Measurements from ENCODE around the gene TMEM131. TPM values are rescaled to one million over a fixed set of nuclear protein-coding genes. Genes with fewer than 3 reads are reported as not detected.

TMEM131 gene
- polyA plus RNA-seq, 3 donors, result 43.6 to 50.6 (median 48.2) TPM

DNA sequence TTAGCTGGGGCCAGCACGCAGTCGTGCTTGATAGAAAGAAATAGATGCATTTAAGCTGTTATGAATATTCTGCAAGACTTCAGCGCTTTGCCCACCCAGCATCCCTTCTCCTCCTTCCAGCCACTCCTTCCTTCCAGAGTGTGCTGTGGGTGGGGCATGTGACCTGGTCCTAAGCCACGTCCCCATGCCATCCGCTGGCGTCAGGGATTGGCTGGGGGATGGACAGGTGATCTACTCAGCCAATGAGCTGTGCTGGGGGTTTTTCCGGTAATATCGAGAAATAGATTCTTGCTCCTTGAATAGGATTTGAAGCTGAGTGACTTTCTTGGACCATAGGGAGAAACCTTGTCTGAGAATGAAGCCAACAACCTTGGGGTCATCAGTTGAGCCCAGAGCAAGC is 287.1 kb downstream of the TMEM131 start:
- DNase-seq, result no peak

DNA sequence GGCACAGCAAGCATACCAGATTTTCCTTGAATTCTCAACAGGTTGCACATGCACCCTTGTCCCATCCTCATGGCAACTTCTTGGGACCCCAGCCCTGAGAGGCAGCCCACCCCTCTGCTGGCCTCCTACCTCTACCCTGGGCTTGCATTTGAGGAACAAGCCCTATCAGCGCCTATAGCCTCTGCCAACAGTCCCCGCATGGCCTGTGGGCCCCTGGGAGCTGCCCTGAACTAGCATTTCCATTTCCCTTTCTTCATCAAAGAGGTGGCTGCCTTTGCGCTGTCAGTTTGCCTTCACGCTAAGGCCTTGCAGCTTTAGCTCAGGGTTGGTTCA is 287.7 kb downstream of the TMEM131 start:
- no peak for DNase-seq

DNA sequence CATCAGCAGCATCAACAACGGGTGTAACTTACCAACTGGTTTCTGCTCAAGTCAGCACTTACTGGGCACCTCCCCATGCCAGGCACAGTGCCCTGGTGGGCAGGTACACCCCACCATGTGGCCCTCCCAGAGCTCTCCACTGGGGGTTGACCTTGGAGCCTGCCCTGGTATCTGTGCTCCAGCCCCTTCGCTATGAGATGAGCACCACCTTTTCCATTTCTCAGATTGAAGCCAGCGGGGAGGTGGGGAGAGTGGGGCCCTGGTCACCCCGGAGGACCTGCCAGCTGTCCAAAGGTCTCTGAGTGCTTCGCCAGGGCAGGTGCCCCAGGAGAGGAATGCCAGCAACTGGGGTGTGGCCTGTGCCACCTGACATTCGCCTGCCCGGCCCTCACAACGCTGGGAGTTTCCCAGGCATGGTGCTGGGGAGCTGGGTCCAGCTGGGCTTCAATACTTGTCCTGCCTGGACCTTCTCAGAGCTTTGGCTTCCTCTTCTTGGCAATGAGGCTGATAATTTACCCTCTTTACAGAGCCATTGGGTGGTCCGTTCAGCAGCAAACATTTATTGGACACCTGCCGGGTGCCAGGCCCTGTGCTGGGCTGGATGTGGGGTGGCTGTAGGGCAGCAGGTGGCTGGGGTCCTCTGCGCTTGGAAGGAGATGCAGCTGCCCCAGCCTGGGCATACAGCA is 288.2 kb downstream of the TMEM131 start:
- no peak for DNase-seq

DNA sequence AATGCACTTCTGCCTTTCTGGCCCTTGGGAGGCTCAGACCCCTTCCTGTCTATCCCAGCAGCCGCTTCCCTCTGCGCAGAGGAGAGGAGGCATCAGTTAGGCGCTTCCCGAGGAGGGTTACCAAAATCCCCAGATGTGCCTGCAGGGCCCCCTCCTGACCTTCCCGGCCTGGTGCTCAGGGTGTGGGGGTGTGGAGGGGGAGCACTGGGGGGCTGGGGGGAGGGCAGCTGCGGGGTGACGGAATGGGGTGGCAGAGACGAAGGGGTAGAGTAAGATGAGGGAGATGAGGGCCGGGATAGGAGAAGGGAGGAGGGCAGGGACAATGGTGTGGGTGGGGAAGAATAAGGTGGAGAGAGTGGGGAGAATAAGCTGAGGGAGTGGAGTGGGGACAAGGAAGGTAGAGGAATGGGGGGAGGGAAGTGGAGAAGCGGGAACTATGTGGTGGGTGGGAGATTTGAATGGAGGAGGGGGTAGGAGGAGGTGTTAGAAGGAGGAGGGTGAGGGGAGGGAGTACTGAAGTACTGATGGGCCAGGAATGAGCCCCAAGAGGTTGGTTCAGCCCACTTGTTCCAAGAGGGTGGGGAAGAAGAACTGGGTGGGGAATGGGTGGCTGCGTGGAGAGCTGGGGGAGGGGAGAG is 288.9 kb downstream of the TMEM131 start:
- no peak for DNase-seq

Other genes starting within 250 kb of the TMEM131 start
- gene VWA3B, start 91.2 kb upstream of the TMEM131 start, polyA plus RNA-seq (ENCODE audit: insufficient read length in 3 of 3), result under 1 TPM; 0.43 to 0.61 (median 0.51) TPM

Data from renal pelvis (tissue), 4 donors.